Cardiac muscle cell (in vitro differentiated cells and primary cell): ENCODE results near the gene DSCAML1. TPM values are rescaled to one million over a fixed set of nuclear protein-coding genes. Genes with fewer than 3 reads are reported as not detected.

Experiments used
- DNase-seq, 2 donors: peaks; one replicate each; pipeline versions ENCODE4 v3.0.0 to v3.0.0-alpha.2; 2010 to 2017; ENCODE audit warnings: low read depth in 1 of 2, low spot score in 1 of 2
- H3K27ac ChIP-seq: fragments of 200-600 bp; sonication (generic); 2 replicates; pipeline ENCODE4 v1.5.1; 2016
- H3K27me3 ChIP-seq: fragments of 200-600 bp; sonication (generic); 2 replicates; pipeline ENCODE4 v1.6.0; 2016; ENCODE audit warnings: control low read depth
- H3K36me3 ChIP-seq: fragments of 200-600 bp; sonication (generic); 2 replicates; pipeline ENCODE4 v1.5.1; 2016; ENCODE audit warnings: control low read depth
- H3K4me1 ChIP-seq: fragments of 200-600 bp; sonication (generic); 2 replicates; pipeline ENCODE4 v1.8.1; 2017; ENCODE audit warnings: low read depth, mild to moderate bottlenecking, mixed run types
- H3K4me3 ChIP-seq: fragments of 200-600 bp; sonication (generic); 2 replicates; pipeline ENCODE4 v1.5.1; 2016; ENCODE audit warnings: mild to moderate bottlenecking
- H3K9me3 ChIP-seq: fragments of 200-600 bp; sonication (generic); 2 replicates; pipeline ENCODE4 v1.5.1; 2017; ENCODE audit warnings: low read depth, mild to moderate bottlenecking, control low read depth
- CTCF ChIP-seq: IDR thresholded peaks from 2 replicates; pipeline ENCODE4 v1.5.1; 2012; ENCODE audit warnings: low read depth, mild to moderate bottlenecking, low read length
- polyA plus RNA-seq: library from polyadenylated mRNA; unstranded; fragments of >200 nt; fragmentation: Nextera tagmentation; extraction: Ambion mirVana; gene quantifications from 2 replicates; pipeline ENCODE4 v1.2.1, GENCODE V29; 2016
- total RNA-seq: library from RNA; depleted of rRNA; stranded (reverse); fragments of >200 nt; gene quantifications from 2 replicates; pipeline ENCODE4 v1.2.3, GENCODE V29; 2016

Gene DSCAML1
- total and polyA plus RNA-seq, 2 experiments from 2014 or later = 1.8 TPM; not detected in 1

DNA sequence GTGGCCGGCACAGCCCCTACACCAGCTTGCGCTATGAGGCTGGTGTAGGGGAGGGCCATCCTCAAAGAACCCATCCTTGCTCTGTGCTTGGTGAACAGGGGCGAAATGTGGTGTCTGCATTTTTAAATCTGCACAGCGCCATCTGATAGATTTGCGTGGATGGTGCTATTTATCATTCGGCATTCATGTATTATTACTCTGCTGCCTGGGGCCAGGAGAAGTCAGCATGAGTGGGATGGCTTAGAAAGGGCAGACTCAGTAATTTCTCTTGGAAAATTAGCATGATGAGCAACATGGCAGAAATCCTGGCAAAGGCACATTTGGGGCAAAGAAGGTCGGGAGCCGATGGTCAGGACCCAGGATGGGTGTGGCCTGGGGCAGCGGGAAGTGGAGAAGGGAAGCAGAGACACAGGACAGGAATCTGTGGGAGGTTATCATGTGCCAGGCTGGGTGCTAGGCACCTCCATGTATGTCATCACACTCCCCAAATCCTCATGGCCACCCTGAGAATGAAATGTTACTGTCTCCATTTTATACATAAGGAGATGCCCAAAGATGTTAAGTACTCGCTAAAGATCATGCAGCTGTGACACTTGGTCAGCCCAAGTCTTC is 320.4 kb downstream of the DSCAML1 start:
- Histone ChIP-seq H3K27ac (no peak overlapping the region), H3K4me1 (no peaks in the 10 kb centered on the region), H3K4me3 (no peak overlapping the region), H3K36me3 (no peaks in the 10 kb centered on the region), H3K9me3 (no peaks in the 10 kb centered on the region), H3K27me3 (no peaks in the 10 kb centered on the region)
- no peak for DNase-seq
- TF ChIP-seq CTCF = no peak

GRCh38 chr11:117475716-117476530 is 321.1 kb downstream of the DSCAML1 start:
- no peak for TF ChIP-seq CTCF
- no peaks in the 10 kb centered on the region for H3K27me3 ChIP-seq
- H3K9me3 ChIP-seq = no peaks in the 10 kb centered on the region
- no peak overlapping the region for H3K27ac ChIP-seq
- no peak overlapping the region for H3K4me3 ChIP-seq
- no peak for DNase-seq
- H3K36me3 ChIP-seq = no peaks in the 10 kb centered on the region
- H3K4me1 ChIP-seq = no peaks in the 10 kb centered on the region

GRCh38 chr11:117473481-117474091 is 323.4 kb downstream of the DSCAML1 start:
- TF ChIP-seq CTCF = no peak
- DNase-seq = no peak
- Histone ChIP-seq H3K9me3 (no peaks in the 10 kb centered on the region), H3K4me3 (no peak overlapping the region), H3K27me3 (no peaks in the 10 kb centered on the region), H3K36me3 (no peaks in the 10 kb centered on the region), H3K27ac (no peak overlapping the region), H3K4me1 (no peaks in the 10 kb centered on the region)

GRCh38 chr11:117471776-117472175 is 325.2 kb downstream of the DSCAML1 start:
- Histone ChIP-seq H3K27me3 (no peaks in the 10 kb centered on the region), H3K36me3 (no peaks in the 10 kb centered on the region), H3K4me1 (no peaks in the 10 kb centered on the region), H3K9me3 (no peaks in the 10 kb centered on the region), H3K27ac (no peak overlapping the region), H3K4me3 (no peak overlapping the region)
- no peak for TF ChIP-seq CTCF
- DNase-seq = no peak

DNA sequence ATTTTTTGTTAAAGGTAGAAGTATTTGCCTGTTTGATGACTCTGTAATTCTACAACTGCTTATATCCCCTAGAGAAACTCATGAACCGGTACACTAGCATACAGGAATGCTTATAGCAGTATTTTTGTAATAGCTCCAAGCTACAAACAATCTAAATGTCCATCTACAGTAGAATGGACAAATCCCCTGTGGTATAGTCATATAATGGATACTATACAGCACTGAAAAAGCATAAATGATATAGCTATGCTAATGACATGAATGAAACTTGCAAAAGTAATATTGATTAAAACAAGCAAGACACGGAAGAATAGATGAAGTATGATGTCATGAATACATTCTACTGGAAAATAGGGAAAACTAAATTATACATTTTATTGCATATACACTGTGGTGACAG is 326.4 kb downstream of the DSCAML1 start:
- DNase-seq = no peak
- Histone ChIP-seq H3K36me3 (no peaks in the 10 kb centered on the region), H3K4me3 (no peak overlapping the region), H3K27me3 (no peaks in the 10 kb centered on the region), H3K27ac (no peak overlapping the region), H3K4me1 (no peaks in the 10 kb centered on the region), H3K9me3 (no peaks in the 10 kb centered on the region)
- TF ChIP-seq CTCF = no peak
